Measurements from ENCODE around the gene SGMS1.
A peak's percentile ranks its signal among the peaks of the same experiment; 100 is the strongest.
"Not testable (repeated sequence)": the region's sequence is repeated elsewhere in the genome, so short reads cannot be mapped to it uniquely, and the experiment has no call there.

Gene SGMS1

GRCh38 chr10:50355693-50356480 is 267.9 kb downstream of the SGMS1 start:
- not testable (repeated sequence) for DNase-seq

DNA sequence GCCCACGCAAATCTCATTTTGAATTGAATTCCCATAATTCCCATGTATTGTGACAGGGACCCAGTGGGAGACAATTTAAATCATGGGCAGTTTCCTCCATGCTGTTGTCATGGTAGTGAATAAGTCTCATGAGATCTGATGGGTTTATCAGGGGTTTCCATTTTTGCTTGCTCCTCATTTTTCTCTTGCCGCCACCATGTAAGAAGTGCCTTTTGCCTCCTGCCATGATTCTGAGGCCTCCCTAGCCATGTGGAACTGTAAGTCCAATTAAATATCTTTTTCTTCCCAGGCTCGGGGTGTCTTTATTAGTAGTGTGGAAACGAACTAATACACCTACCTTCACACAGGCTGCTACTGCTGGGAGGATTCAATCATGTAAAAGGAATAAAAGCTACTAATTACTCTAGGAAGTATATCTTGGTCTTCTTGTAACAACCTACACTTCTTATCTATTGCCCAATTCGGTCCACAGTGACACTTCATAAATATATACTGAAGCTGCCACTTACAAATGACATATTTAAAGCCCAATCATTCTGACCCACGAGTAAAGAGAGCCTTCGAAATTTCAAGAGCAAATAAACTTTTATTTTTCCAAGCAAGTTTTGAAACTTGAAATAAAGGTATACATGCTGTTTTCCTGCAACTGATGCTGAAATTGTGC is 272.1 kb downstream of the SGMS1 start:
- no peak for DNase-seq

GRCh38 chr10:50350366-50350765 is 273.4 kb downstream of the SGMS1 start:
- no peak for DNase-seq

DNA sequence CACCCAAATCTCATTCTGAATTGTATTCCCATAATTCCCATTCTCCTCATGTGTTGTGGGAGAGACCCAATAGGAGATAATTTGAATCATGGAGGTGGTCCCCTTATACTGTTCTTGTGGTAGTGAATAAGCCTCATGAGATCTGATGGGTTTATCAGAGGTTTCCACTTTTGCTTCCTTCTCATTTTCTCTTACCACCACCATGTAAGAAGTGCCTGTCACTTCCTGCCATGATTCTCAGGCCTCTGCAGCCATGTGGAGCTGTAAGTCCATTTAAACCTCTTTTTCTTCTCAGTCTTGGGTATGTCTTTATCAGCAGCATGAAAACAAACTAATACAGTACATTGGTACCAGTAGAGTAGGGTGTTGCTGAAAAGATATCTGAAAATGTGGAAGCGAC is 274.2 kb downstream of the SGMS1 start:
- no peak for DNase-seq

GRCh38 chr10:50347394-50347802 is 276.4 kb downstream of the SGMS1 start:
- no peak for DNase-seq

DNA sequence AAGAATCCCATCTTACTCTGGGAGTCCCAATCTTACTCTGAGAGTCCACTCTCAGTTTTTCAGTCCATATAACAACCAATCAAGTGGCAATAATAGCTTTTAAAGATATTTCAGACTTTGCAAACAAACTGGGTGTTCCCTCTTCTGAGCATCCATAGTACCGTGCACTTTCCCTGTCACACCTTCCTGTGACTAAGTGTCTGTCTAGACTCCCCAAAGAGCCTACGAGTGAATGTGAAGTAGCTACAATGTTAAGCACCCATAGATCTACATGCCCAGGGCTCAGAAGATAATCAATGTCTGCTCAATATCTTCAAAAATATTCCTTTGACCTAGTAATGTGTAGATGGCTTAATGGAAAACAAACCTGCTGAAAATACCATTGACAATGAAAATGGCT is 276.8 kb downstream of the SGMS1 start:
- DNase-seq: no peak

GRCh38 chr10:50345545-50345944 is 278.2 kb downstream of the SGMS1 start:
- no peak for DNase-seq

- DNase-seq: no peak
Observed at GRCh38 chr10:50343702-50344331, 279.9 kb downstream of the SGMS1 start.

- no peak for DNase-seq
Observed at GRCh38 chr10:50341987-50342386, 281.8 kb downstream of the SGMS1 start.

DNA sequence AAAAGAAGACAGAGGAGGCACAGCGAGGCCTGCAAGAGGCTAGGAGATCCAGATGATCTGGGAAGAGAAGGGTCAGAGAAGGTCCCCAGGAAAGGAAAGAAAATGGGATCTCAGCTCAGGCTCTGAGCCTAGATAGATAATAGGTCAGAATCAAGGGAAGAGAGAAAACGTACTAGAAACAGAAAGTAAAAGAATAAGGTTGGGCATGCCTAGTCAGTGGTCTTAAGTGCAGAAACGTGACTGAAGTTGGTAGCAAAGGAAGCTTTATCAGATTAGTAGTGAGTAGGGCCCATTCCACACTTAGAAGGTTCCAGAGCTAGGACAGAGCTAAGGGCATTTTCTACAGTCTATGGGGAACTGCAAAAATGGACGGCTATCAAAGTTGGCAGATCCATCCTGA is 287.6 kb downstream of the SGMS1 start:
- no peak for DNase-seq

DNA sequence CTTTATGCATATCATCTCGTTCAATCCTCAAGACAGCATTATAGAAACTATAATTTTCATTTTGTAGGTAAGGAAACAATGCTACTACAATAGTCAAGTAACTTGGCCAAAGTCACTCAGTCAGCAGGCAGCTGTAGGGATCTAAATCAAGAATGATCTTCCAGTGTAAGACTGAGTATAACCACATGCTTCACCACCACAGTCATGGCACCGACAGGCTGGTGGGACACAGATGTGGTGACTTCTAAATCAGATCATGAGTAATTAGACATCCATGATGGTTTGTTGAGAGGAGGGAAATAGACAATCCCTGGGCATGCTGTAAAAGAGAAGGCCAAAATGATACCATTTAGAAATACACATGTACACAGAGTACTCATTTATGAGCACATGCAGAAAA is 288.4 kb downstream of the SGMS1 start:
- DNase-seq: no peak

DNA sequence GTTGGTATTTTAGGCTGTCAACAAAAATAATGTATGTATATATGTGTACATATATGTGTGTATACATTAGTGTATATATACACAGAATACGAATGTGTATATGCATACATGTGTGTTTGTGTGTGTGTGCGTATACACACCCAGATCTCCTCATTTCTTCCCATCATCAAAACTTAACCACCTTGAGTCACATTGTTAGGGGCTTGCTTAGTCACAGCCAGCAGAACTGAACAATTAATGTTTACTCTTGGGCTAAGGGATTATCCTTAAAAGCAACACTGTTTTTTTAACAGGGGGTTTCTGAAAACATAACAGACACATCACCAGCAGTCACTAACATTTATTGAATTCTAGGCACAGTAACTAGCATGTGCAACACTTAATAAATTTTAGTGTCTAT is 289.5 kb downstream of the SGMS1 start:
- DNase-seq: no peak

GRCh38 chr10:50333872-50334271 is 289.9 kb downstream of the SGMS1 start:
- DNase-seq: no peak

GRCh38 chr10:50332108-50332842 is 291.5 kb downstream of the SGMS1 start:
- DNase-seq: no peak

DNA sequence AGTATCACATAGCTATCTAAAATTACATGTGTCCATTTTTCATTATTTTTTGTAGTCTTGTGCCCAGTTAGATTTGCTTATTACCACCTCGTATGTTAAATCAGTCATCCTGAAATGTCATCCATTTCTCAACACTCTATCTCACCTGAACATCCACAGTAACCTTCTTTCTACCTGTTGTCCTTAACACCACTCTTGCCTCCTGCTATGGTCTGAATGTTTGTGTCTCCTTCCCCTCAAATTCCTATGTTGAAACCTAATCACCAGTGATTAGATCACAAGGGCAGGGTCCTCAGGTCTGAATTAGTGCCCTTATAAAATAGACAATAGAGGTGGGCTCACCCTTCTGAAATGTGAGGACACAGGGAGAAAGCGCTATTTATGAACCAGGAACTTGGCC is 292.3 kb downstream of the SGMS1 start:
- no peak for DNase-seq

- no peak for DNase-seq
Observed at GRCh38 chr10:50326757-50327701, 296.7 kb downstream of the SGMS1 start.

GRCh38 chr10:50326172-50326555 is 297.6 kb downstream of the SGMS1 start:
- no peak for DNase-seq

- DNase-seq: peak in 1 of 2 experiments; percentile 26
Observed at GRCh38 chr10:50325449-50326171, 298.1 kb downstream of the SGMS1 start.

GRCh38 chr10:50324680-50325393 is 298.9 kb downstream of the SGMS1 start:
- DNase-seq: no peak

- no peak for DNase-seq
Observed at GRCh38 chr10:50324046-50324445, 299.7 kb downstream of the SGMS1 start.

GRCh38 chr10:50322077-50322476 is 301.7 kb downstream of the SGMS1 start:
- DNase-seq: no peak
